Esophagus mucosa (tissue), 1 donor: ENCODE measurements around the gene ANP32A. TPM values are rescaled to one million over a fixed set of nuclear protein-coding genes. Genes with fewer than 3 reads are reported as not detected.
"Not testable (repeated sequence)": the region's sequence is repeated elsewhere in the genome, so short reads cannot be mapped to it uniquely, and the experiment has no call there.

Experiments used
- ATAC-seq: fragments of 200-7000 bp; cut with Tn5 transposase; one replicate; pipeline ENCODE4 v1.9.1; 2020
- total RNA-seq: library from RNA; stranded (reverse); gene quantifications from one replicate; pipeline ENCODE4 v1.2.4, GENCODE V29; 2023
- donor health status: DM: yes; HTN: yes; CAD: no.

The ANP32A gene
- total RNA-seq: 58.9 TPM

- peak; percentile 81 for ATAC-seq
These were observed at the start of gene ANP32A for GRCh38 chr15:68820295-68821189. ANP32A (minus strand) TSS chr15:68820895; CDS start chr15:68820751, 144 bp downstream.

GRCh38 chr15:68868296-68868695 is 47.6 kb upstream of the ANP32A start:
- no peak for ATAC-seq

- no peak for ATAC-seq
These were observed 41.7 kb upstream of the ANP32A start for GRCh38 chr15:68862415-68862814.

- not testable (repeated sequence) for ATAC-seq
These were observed 38.0 kb upstream of the ANP32A start for GRCh38 chr15:68858666-68859065.

GRCh38 chr15:68857443-68857842 is 36.7 kb upstream of the ANP32A start:
- not testable (repeated sequence) for ATAC-seq

GRCh38 chr15:68852461-68852860 is 31.8 kb upstream of the ANP32A start:
- ATAC-seq: no peak

- ATAC-seq: no peak
These were observed 31.3 kb upstream of the ANP32A start for GRCh38 chr15:68851971-68852370.

- no peak for ATAC-seq
These were observed 28.8 kb upstream of the ANP32A start for GRCh38 chr15:68849497-68849896.

GRCh38 chr15:68846851-68847439 is 26.2 kb upstream of the ANP32A start:
- no peak for ATAC-seq

- no peak for ATAC-seq
These were observed 24.3 kb upstream of the ANP32A start for GRCh38 chr15:68844856-68845550.

- peak; percentile 25 for ATAC-seq
These were observed 23.0 kb upstream of the ANP32A start for GRCh38 chr15:68843425-68844311.

GRCh38 chr15:68842958-68843357 is 22.3 kb upstream of the ANP32A start:
- no peak for ATAC-seq

GRCh38 chr15:68834346-68834745 is 13.7 kb upstream of the ANP32A start:
- ATAC-seq: no peak

GRCh38 chr15:68833700-68834331 is 13.1 kb upstream of the ANP32A start:
- no peak for ATAC-seq

GRCh38 chr15:68830141-68830785 is 9.6 kb upstream of the ANP32A start:
- no peak for ATAC-seq

GRCh38 chr15:68829068-68829467 is 8.4 kb upstream of the ANP32A start:
- peak; percentile 61 for ATAC-seq

GRCh38 chr15:68823561-68823960 is 2.9 kb upstream of the ANP32A start:
- no peak for ATAC-seq

- ATAC-seq: no peak
These were observed 2.1 kb upstream of the ANP32A start for GRCh38 chr15:68822818-68823217.

- ATAC-seq: no peak
These were observed 1.2 kb upstream of the ANP32A start for GRCh38 chr15:68821841-68822381.

GRCh38 chr15:68821190-68821840 is 620 bp upstream of the ANP32A start:
- ATAC-seq: no peak
